Choroid plexus epithelial cell (primary cell): ENCODE results near the gene WASF1.

ENCODE experiments used
- DNase-seq: peaks from one replicate; pipeline ENCODE4 v3.0.0-alpha.2; 2010; ENCODE audit warnings: low read depth
- H3K4me3 ChIP-seq: 2 replicates; pipeline ENCODE4 v1.5.1; 2011; ENCODE audit warnings: low read depth, mild to moderate bottlenecking, control low read depth, low read length, moderate library complexity
- TF ChIP-seq, protein P1 (sequence below): conservative IDR thresholded peaks from 2 replicates; pipeline ENCODE4 v1.5.1; 2011; ENCODE audit warnings: low read depth, mild to moderate bottlenecking, control low read depth, inconsistent platforms, low read length, moderate library complexity

WASF1 gene

DNA sequence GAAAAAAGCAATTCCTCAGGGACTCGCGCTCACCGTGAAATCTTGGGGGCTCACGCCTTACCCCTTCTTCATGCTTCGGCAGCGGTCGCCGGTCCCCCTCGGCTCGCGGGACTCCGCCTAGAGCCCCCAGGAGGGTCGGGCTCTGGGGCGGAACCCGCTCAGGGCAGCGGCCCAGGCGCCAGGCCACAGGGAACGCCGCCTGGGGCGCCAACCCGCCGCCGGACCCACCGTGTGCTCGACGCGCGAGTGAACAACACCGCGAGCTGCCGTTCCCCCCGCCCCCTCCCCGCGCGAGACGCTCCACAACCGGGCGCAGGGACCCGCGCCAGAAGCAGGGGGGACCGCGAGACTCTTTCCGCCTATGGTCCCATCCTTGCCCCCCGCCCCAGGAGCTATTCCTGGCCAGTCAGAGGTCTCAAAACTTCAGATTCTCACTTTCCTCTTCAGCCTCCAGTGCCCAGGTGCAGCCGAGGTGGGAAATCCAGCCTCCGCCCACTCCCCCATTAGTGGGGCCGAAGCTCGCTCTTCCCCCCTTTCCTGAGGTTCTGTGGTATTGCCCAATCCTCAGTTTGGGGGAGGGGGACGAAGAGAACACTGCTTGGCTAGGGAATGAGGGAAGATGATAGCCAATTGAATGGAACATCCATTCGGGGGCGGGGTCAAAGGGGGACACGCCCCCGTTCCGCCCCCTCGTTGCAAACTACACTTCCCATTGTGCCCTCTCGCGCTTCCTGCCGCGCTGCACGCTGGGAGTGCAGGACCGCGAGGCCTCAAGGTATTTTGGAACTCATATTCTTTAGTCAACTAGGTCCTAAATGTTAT, at the start of gene WASF1:
Gene WASF1, minus strand, starts transcription at position 265 of the 822 bp plus-strand sequence. CDS start 52,069 bp downstream, outside the sequence.
- peak within 1 kb of the TSS; percentile 96 for H3K4me3 ChIP-seq
- TF ChIP-seq, protein P1, sequence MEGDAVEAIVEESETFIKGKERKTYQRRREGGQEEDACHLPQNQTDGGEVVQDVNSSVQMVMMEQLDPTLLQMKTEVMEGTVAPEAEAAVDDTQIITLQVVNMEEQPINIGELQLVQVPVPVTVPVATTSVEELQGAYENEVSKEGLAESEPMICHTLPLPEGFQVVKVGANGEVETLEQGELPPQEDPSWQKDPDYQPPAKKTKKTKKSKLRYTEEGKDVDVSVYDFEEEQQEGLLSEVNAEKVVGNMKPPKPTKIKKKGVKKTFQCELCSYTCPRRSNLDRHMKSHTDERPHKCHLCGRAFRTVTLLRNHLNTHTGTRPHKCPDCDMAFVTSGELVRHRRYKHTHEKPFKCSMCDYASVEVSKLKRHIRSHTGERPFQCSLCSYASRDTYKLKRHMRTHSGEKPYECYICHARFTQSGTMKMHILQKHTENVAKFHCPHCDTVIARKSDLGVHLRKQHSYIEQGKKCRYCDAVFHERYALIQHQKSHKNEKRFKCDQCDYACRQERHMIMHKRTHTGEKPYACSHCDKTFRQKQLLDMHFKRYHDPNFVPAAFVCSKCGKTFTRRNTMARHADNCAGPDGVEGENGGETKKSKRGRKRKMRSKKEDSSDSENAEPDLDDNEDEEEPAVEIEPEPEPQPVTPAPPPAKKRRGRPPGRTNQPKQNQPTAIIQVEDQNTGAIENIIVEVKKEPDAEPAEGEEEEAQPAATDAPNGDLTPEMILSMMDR = no peak
- peak; percentile 99 for DNase-seq

GRCh38 chr6:110226261-110226660, 46.8 kb upstream of the WASF1 start:
- no peak for DNase-seq
- H3K4me3 ChIP-seq = no peak overlapping the region
- TF ChIP-seq, protein P1 = no peak

DNA sequence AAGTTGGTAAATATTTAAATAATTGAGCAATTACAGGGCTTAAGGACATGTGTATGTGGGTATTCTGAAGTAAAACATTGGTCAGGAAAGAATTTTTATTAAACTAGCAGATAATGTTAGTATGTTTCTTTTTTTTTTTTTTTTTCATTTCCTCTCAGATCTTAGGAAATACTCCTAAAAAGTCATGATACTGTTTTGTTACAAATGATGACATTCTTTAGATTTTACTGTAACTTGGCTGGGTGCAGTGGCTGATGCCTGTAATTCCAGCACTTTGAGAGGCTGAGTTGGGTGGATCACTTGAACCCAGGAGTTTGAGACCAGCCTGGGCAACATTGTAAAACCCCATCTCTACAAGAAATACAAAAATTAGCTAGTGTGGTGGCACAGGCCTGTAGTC, 42.3 kb upstream of the WASF1 start:
- TF ChIP-seq, protein P1 = no peak
- DNase-seq = peak; percentile 12
- H3K4me3 ChIP-seq = no peak overlapping the region

DNA sequence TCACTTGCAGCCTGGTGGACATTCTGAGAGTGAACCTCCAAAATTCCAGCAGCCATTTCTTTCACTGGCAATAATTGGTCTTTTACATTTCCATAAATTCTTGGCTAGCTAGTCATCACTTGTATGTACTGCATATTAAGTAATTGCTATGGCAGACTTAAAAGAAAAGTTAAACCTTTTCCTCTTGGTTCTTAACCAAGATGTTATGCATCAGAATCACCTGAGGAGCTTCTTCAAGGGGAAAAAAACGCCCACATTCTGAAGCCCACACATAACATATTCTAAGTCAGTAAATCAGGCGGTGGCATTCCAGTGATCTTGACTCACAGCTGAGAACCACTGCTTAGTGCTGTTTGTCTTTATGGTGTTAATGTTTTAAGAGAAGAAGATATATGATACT, 37.8 kb upstream of the WASF1 start:
- DNase-seq = peak; percentile 49
- H3K4me3 ChIP-seq = no peak overlapping the region
- TF ChIP-seq, protein P1 = no peak

DNA sequence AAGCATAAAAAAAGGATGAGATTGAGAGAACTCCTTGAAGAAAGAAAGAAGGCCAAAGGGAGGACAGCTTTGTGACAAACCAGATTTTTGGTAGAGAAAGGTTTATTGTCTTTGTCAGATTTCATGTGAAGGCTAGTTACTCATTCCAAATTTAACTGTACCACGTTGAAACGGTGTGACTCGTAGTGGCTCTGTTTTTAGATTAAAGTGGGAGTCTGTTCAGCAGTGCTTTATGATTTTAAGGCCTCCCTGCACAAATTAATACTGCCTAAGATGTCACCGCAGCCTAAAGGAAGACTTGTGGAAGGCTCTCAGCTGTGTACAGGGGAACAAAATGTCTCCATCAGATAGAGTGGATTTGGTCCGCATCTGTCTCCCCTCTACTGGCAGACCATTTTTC, 36.7 kb upstream of the WASF1 start:
- H3K4me3 ChIP-seq = no peak overlapping the region
- DNase-seq = no peak
- TF ChIP-seq, protein P1 = no peak

- TF ChIP-seq, protein P1 = no peak
- H3K4me3 ChIP-seq = no peak overlapping the region
- peak; percentile 5 for DNase-seq
These were observed 34.9 kb upstream of the WASF1 start for GRCh38 chr6:110214338-110214737.

DNA sequence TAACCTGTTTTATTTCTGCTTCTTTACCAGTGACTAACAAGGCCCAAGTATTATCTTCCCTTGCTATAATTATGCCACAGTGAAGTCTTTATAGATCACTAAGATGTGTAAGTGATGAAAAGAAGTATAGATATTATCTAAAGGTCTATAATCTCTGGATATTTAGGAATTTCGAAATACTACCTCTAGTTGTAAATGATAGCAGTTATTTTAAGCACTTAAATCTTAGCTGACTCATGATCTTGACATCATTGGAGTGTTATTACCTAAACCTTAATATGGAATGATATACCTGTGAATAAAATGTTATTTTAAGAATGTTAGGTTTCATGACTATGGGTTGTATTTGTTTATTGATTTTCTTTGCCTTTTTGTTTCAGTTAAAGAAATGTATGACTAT, 32.3 kb upstream of the WASF1 start:
- TF ChIP-seq, protein P1 = no peak
- DNase-seq = no peak

More for the DNA sequence above, 32.3 kb upstream of the WASF1 start:
- no peak overlapping the region for H3K4me3 ChIP-seq
